Left renal cortex interstitium (tissue), 4 donors: Measurements from ENCODE around the gene ASMTL. TPM values are rescaled to one million over a fixed set of nuclear protein-coding genes. Genes with fewer than 3 reads are reported as not detected.
"Not testable (repeated sequence)": the region's sequence is repeated elsewhere in the genome, so short reads cannot be mapped to it uniquely, and the experiment has no call there.

Source experiments
- DNase-seq, 4 donors: peaks; one replicate each; pipeline ENCODE4 v3.0.0-alpha.2; 2013; ENCODE audit warnings: low read depth in 4 of 4, low spot score in 2 of 4, missing footprints in 1 of 4
- polyA plus RNA-seq, 4 donors: library from polyadenylated mRNA; unstranded; fragments of 120-200 nt; gene quantifications; one replicate each; pipeline ENCODE4 v1.2.1, GENCODE V29; 2013; ENCODE audit not compliant: insufficient read length in 4 of 4

ASMTL gene
- polyA plus RNA-seq, 4 donors: 35.7 to 61.9 (median 46.5) TPM

DNA sequence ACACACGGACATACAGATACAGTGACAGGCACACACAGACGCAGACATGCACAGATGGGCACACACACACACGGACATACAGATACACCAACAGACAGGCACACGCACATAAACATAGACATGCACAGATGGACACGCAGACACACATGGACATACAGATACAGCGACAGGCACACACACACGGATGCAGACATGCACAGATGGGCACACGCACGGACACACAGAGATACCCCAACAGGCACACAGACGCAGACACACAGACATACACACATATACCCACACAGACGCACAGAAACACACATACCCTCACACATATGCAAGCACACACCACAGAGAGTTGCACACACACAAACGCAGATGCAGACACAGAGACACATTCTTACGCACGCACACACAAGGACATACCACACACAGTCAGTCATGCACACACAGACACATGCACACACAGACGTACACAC lies 36.4 kb downstream of the ASMTL start:
- no peak for DNase-seq

DNA sequence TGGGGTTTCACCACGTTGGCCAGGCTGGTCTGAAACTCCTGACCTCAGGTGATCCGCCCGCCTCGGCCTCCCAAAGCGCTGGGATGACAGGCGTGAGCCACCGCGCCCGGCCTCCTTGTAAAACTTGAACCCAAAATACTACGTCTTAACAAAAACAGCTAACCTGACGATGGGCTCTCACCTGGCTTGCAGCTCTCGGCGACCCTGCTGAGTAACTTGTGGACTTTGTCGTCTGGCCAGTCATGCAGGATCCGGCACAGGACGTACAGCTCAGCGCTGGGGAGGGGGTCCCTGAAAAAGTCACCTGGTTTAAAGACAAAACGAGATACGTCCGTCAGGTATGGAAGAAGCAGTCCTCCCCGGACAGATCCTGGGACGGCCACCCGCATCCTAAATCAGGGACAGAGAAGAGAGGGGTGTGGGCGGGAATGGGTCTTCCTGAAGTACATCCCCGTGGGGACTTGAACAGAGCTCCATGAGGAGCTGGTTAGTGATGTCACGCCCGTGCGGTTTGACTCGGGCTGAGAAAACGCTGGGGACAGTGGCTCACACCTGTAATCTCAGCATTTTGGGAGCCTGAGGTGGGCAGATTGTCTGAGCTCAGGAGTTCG lies 40.1 kb downstream of the ASMTL start:
- no peak for DNase-seq

DNA sequence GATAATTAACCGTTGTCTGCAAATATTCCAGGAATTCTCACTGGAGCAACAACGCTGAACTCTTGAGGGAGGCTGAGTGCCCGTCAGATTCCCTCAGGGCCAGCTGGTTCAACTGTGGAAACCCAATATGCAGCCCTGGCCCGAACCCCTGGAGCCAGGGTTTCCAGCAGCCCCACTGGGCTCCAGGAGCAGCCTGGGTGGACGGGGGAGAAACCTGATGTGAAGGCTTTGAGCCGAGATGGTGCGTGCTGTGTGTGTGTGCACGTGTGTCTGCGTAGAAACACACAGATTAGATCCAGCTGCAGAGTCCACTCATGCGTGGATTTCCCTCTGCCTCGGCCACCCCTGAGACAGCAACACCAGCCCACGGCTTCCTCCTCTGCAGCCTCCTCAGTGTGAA lies 41.4 kb downstream of the ASMTL start:
- DNase-seq: peak in 3 of 4 donors; percentile 13 to 38 (median 23)

DNA sequence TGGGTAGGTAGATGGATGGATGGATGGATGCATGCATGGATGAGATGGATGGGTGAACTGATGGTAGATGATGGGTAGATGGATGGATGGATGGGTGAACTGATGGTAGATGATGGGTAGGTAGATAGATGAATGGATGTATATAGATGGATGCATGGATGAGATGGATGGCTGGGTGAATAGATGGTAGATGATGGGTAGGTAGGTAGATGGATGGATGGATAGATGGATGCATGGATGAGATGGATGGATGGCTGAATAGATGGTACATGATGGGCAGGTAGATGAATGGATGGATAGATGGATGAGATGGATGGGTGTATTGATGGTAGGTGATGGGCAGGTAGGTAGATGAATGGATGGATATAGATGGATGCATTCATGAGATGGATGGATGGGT lies 45.7 kb downstream of the ASMTL start:
- DNase-seq: no peak

DNA sequence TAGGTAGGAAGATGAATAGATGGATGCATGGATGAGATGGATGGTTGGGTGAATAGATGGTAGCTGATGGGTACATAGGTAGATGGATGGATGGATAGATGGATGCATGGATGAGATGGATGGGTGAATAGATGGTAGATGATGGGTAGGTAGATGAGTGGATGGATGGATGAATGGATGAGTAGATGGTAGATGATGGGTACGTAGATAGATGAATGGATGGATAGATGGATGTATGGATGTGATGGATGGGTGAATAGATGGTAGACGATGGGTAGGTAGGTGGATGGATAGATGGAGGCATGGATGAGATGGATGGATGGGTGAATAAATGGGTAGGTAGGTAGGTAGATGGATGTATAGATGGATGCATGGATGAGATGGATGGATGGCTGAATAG lies 46.9 kb downstream of the ASMTL start:
- not testable (repeated sequence) for DNase-seq

DNA sequence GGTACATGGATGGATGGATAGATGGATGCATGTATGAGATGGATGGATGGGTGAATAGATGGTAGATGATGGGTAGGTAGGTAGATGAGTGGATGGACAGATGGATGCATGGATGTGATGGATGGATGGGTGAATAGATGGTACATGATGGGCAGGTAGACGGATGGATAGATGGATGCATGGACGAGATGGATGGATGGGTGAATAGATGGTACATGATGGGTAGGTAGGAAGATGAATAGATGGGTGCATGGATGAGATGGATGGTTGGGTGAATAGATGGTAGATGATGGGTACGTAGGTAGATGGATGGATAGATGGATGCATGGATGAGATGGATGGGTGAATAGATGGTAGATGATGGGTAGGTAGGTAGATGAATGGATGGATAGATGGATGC lies 48.8 kb downstream of the ASMTL start:
- not testable (repeated sequence) for DNase-seq

DNA sequence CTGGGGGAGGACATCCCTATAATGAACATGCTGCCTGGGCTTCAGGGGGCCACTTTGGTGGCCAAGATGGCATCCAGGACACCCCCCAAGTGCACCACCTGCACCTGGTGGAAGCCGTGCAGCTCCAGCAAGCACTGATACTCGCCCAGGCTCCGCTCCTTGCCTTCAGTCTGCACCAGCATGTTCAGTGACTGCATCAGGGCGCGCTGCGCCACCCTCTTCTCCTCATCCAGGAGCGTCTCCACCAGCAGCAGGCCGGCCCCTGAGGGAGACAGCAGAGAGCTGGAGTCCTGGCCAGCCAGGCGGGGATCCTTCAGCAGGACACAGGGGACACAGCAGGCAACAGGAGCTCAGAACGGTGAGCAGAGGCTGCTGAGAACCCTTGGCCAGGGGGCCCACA lies 49.5 kb downstream of the ASMTL start:
- no peak for DNase-seq

DNA sequence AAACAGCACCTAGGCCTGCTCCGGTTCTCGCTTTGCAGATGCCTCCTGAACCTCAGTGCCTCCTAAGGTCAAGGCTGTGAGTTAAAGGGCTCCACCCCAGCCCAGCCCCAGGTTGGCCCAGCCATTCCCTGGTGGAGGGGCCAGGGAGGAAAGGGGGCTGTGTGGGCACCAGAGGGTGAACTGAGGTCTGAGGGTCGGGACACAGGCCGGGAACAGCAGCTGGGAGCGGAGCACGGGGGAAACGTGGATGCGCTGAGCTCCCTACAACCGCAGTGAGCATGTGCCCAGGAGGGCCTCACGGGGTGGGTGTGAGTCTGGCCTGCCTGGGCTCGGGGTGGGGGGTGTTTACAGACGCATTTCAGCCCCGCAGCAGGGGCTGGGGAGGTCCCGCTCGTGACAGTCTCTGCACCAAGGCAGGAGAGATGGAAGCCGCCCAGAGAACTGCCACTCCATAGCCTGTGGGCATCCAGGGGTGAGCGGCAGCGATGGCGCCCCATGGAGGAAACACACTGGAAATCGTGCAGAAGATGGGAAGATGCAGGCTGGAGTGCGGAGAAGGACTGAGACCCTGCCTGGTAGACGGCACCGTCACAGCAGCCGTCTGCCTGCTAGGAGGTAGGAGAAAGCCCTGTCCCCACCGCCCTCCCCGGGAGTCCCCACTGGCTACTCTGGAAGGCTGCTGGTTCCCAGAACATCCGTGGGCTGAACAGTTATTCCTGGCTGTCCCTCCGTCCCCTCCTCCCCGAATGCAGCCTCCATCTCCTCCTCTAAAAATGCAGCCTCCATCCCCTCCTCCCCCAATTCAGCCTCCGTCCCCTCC lies 50.9 kb downstream of the ASMTL start:
- no peak for DNase-seq

DNA sequence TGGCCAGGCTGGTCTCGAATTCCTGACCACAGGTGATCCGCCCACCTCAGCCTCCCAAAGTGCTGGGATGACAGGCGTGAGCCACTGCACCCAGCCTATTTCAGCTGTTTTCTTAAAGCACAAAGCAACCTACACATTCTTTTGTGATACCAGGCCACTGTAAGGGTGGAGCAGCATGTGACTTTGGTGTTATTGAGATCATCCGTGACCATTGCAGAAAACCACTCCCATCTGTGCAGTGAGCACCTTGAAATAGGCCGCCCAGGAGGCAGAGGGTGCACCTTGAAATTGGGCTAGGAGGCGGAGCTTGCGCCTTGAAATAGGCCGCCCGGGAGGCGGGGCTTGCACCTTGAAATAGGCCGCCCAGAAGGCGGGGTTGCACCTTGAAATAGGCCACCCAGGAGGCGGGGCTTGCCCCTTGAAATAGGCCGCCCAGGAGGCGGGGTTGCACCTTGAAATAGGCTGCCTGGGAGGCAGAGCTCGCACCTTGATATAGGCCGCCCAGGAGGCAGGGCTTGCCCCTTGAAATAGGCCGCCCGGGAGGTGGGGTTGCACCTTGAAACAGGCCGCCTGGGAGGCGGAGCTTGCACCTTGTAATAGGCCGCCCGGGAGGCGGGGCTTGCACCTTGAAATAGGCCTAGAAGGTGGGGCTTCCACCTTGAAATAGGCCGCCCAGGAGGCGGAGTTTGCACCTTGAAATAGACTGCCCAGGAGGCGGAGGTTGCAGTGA lies 51.8 kb downstream of the ASMTL start:
- DNase-seq: no peak

DNA sequence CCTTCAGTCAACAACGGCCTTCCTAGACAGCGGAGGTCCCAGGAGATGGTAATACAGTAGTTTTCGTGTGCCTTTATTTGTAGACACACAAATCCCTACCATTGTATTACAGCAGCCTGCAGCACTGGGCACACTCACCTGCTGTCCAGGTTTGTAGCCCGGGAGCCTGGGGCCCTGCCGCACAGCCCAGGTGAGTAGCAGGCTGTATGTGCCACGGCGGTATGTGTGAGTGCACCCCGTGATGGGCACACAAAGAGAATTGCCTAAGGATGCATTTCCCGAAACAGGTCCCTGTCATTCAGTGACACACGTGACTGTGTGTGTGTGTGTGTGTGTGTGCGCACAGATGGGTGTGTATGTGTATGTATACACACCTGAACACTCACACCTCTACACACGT lies 52.7 kb downstream of the ASMTL start:
- no peak for DNase-seq

DNA sequence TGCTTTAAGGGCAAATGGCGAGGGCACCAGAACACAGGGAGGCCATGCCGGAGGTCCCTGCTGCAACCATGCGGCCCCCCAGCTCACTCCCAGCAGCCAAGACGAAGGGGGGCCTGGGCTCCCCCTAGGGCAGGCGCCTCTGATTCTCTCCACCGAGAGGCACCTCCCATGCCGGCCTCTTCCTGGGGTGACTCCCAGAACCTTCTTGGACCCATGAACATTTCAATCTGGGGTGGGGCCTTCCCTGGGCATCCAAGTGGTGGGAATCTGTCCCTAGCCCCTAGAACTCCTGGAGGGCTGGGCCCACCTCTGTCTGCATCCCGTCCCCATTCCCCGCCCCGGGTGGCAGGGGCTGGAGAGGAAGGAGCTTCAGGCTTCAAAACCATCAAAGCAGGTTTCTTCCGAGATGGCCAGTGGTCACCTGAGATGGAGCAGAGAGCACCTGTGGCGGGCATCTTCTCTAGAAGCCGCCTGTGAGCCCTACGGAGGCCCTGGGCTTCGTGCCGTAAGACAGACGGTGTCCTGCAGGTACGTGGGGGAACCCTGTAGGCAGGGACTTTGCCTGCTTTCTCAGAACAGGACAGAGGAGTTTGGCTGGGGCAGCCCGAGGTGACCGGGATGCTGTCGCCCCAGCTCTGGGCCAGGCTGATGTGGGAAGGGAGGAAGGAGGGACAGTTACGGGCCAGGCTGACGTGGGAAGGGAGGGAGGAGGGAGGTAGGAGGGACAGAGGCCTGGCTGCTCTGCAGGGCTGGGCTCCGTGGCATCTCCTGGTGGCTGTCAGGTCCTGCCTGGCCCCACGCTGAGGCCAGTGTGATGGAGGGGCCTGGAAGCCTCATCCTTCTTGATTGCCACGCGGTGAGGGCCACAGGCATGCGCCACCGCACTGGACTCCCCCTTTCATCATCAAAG lies 54.0 kb downstream of the ASMTL start:
- no peak for DNase-seq

DNA sequence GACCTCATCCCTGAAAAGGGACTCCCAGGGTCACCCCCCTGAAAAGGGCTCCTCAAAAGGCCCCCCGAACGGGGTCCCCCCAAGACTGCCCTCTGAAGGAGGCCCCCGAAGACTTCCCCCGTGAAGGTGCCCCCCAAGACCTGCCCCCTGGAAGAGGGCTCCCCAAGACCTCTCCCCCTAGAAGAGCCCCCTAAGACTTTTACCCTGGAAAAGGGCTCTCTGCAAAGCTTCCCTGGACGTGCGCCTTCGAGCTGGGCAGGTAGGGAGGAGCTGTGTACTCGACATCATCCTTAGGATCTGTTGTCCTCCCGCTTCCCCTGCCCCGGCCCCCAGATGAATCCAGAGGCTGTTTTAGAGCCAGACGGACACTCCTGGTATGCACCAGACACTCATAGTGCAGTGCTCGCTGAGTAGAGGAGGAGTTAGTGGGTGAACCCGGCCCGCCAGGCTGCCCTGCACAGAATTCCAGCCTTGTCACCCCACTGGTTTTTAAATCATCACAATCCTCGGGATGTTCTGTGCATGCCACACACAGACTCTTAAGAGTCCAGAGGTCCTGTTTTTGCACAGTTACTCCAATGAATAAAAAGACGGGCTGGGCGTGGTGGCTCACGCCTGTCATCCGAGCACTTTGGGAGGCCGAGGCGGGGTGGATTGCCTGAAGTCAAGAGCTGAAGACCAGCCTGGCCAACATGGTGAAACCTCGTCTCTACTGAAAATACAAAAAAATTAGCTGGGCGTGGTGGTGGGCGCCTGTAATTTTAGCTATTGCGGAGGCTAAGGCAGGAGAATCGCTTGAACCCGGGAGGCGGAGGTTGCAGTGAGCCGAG lies 55.1 kb downstream of the ASMTL start:
- DNase-seq: no peak

DNA sequence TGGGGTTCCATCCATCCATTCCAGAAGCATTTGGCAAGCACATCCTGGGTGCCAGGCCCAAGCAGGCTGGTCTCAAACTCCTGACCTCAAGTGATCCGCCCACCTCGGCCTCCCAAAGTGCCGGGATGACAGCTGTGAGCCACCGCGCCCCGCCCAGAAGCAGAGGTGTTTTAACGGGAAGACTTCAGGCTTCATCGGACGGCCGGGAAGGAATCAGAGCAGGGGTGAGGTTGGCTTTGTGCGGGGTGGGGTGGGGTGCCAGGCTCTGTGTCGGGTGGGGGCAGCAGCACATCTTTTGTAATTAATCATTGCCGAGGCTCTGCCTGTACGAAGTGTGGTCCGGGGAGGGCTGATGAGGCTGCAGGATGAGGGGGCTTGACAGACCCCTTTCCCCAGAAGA lies 55.7 kb downstream of the ASMTL start:
- no peak for DNase-seq

DNA sequence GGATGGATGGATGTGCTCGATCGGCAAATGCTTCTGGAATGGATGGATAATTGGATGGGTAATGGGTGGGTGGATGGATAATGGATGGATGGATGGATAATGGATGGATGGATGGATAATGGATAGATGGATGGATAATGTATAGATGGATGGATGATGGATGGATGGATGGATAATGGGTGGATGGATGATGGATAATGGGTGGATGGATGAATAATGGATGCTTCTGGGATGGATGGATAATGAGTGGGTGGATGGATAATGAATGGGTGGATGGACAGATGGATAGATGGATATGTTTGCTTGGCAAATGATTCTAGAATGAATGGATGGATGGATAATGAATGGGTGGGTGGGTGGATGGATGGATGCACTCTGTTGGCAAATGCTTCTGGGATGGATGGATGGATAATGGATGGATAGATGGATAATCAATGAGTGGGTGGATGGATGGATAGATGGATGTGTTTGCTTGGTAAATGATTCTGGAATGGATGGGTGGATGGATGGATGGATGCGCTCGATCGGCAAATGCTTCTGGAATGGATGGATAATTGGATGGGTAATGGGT lies 57.0 kb downstream of the ASMTL start:
- no peak for DNase-seq

DNA sequence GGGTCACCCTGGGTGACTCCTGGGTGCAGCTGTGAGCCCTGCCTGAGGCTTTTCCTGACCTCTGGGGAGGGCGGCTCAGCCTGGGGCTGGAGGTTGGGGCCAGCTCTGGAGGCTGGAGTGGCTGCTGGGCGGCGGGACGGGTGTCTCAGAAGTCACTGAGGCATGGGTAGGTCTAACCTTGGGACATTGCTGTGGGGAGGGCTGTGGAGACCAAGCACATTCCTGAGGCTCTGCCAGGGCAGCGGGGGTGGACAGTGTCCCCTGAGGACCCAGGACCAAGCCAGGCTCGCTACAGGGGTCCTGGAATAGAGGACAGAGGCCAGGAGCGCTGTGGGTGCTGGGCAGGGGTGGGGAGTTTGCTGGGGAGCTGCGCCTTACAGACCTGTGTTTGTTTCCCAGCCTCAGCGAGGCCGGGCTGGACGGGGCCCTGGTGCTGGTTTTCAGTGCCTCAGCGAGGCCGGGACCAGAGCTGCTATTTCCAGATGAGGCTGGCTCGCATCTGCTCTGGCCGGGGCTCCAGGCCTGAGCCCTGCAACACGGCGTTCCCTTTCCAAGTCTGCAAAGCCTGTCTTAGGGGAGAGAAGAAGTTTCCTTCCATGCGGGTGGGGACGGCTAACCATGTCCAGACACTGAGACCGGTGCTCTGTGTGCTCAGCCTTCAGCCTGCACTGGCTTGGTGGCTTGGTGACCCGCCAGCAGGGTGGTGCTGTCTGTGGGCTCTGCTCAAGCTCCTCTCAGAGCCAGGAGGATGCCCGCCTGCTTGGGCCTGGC lies 57.8 kb downstream of the ASMTL start:
- no peak for DNase-seq

DNA sequence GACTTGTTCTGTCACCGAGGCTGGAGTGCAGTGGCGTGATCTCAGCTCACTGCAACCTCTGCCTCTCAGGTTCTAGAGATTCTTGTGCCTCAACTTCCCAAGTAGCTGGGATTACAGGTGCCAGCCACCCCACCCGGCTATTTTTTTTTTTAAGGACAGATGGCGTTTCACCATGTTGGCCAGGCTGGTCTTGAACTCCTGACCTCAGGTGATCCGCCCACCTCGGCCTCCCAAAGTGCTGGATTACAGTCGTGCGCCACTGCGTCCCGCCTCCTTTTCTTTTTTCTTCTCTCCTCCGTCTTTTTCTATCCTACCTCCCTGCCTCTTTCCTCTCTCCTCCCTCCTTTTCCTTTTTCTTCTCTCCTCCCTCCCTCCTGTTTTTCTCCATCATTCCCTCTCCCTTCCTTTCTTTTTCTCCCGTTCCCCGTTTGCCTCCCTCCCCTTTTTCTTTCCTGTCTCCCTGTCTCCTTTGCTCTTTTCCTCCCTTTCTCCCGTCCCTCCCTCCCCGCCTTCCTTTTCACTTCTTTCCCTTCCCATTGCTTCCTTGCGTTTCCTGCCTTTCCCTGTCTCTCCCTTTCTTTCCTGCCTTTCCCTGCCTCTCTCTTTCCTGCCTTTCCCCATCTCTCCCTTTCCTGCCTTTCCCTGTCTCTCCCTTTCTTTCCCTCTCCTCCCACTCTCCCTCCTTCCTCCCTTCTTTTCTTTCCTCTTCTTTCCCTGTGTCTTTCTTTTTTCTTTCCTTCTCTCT lies 58.7 kb downstream of the ASMTL start:
- no peak for DNase-seq

DNA sequence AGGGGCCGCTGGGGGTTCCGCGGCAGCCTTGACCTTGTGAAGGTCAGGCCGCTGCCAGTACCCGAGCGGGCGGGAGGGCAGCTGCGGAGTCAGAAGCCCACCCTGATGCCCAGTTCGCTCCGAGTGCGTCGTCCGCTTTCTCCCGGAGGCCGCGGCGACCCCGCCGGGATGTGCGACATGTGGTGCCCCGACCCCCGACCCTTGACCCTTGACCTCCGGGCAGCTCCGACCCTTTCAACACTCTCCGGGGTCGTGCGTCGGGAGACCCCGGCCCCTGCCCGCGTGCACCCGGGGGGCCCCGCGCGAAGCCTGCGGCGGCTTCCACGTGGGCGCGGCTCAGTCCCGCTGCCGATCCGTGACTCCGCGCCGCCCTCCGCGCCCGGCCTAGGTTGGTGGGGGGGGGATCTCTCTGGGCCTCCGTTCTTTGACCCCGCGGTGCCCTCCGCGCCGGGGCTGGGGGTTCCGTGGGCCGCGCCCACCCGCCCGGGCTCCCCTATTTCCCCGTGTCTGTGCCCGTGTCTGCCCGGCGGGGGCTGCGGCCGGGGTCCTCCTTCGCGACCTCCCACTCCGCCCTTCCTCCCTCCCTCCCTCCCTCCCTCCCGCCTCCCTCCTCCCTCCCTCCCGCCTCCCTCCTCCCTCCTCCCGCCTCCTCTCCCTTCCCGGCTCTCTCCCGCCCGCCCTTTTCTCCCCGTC lies 60.2 kb downstream of the ASMTL start:
- DNase-seq: peak; percentile 48 to 63 (median 58)
